Measurements from ENCODE around the gene ZSCAN10. TPM values are rescaled to one million over a fixed set of nuclear protein-coding genes. Genes with fewer than 3 reads are reported as not detected.

The ZSCAN10 gene
- total and polyA plus RNA-seq, 2 of the 13 experiments (the other 11 are each of a cell fraction or from before 2014, with no cell fraction given), result not detected

DNA sequence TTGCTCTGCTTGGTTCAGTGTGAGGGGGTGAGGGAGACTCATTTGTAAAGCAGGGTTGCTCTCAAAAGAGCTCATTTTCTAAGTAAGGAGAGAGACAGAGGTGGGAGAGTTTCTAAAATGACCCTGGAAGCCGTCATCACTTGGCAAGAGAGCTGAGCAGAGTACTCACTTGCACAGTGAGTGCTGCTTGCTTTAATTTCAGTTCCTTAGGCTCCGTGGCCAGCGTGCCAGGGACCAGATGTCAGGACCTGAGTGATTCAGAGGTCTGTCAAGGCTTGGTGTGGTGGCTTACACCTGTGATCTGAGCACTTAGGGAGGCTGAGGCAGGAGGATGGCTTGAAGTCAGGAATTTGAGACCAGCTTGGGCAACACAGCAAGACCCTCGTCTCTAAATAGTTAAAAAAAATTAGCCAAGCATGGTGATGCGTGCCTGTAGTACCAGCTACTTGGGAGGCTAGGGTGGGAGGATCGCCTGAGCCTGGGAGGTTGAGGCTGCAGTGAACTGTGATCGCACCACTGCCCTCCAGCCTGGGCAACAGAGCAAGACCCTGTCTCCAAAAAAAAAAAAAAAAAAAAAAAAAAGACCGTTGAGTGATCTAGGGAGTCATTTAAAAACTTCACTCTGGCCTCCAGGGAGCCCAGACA, 24.0 kb upstream of the ZSCAN10 start:
- H3K9ac ChIP-seq (ENCODE audit: insufficient read depth, low read depth, low read length), result no peak overlapping the region
- H3K36me3 ChIP-seq (replicated peaks in 1 of 2; ENCODE audit: control insufficient read depth in 1 of 2, insufficient read depth in 2 of 2, low read length in 2 of 2), result peaks cover 0 to 3% of the 10 kb centered on the region in 2 experiments; a peak in 1 of 5 replicates
- H3K4me1 ChIP-seq (ENCODE audit: insufficient read depth, low read length), result peaks cover 25% of the 10 kb centered on the region
- no peaks in the 10 kb centered on the region for H4K20me1 ChIP-seq (ENCODE audit: insufficient read depth, low read length)
- no peak for FAIRE-seq
- no peaks in the 10 kb centered on the region; a peak in 1 of 5 replicates for H3K27me3 ChIP-seq (ENCODE audit: control insufficient read depth in 1 of 2, insufficient read depth in 2 of 2, low read length in 2 of 2)
- H3K79me2 ChIP-seq (ENCODE audit: insufficient read depth, low read length), result no peaks in the 10 kb centered on the region
- WGBS (ENCODE audit: low lambda C conversion rate), result 56% methylated on average over 8 of the region's 8 CpGs
- ATAC-seq, result no peak
- in situ Hi-C loops (cut with HindIII; ENCODE audit: extremely low pct_ligation_motif_present, low pct_unique_long_range_greater_than_20kb), result no loop called here
- H3K4me3 ChIP-seq (replicated peaks in 1 of 3; ENCODE audit: insufficient read depth in 1 of 3, low read depth in 2 of 3, low read length in 3 of 3), result peak overlapping the region in 1 of 3 experiments; percentile 81; a peak in 1 of 6 replicates
- no peak overlapping the region for H3K27ac ChIP-seq (ENCODE audit: extremely low read length, insufficient read depth, low read length)
- ChIA-PET POLR2A (interaction anchor here (2.4 kb wide), 1 partner anchor 12 kb away, joined by 10 read pairs; the partner anchor contains the start of gene ZNF213), CTCF (ENCODE audit: low intra/inter-chr PET ratio, low total read pairs) (no interaction called here)
- H2AFZ ChIP-seq (ENCODE audit: low read length), result no peak overlapping the region
- no TSS peak for BruUV-seq (replicated peaks)
- no peak for DNase-seq (ENCODE audit: low spot score)
- no peaks in the 10 kb centered on the region for H3K9me3 ChIP-seq (ENCODE audit: low read length)
- H3K4me2 ChIP-seq (ENCODE audit: low read depth, low read length), result peak overlapping the region; percentile 96
- intact Hi-C loops (cut with micrococcal nuclease; ENCODE audit: unreplicated experiment), result no loop called here
- no peak for TF ChIP-seq ZZZ3 (CRISPR knock-in tag; IDR thresholded peaks at IDR 0.05; ENCODE audit: borderline replicate concordance)
- TF ChIP-seq, protein P1, sequence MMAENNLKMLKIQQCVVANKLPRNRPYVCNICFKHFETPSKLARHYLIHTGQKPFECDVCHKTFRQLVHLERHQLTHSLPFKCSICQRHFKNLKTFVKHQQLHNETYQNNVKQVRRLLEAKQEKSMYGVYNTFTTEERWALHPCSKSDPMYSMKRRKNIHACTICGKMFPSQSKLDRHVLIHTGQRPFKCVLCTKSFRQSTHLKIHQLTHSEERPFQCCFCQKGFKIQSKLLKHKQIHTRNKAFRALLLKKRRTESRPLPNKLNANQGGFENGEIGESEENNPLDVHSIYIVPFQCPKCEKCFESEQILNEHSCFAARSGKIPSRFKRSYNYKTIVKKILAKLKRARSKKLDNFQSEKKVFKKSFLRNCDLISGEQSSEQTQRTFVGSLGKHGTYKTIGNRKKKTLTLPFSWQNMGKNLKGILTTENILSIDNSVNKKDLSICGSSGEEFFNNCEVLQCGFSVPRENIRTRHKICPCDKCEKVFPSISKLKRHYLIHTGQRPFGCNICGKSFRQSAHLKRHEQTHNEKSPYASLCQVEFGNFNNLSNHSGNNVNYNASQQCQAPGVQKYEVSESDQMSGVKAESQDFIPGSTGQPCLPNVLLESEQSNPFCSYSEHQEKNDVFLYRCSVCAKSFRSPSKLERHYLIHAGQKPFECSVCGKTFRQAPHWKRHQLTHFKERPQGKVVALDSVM (CRISPR knock-in tag; IDR thresholded peaks at IDR 0.05), result 0 out of 2 replicates have a peak, but pooled peaks have one; percentile 9
- TF ChIP-seq, protein P2, sequence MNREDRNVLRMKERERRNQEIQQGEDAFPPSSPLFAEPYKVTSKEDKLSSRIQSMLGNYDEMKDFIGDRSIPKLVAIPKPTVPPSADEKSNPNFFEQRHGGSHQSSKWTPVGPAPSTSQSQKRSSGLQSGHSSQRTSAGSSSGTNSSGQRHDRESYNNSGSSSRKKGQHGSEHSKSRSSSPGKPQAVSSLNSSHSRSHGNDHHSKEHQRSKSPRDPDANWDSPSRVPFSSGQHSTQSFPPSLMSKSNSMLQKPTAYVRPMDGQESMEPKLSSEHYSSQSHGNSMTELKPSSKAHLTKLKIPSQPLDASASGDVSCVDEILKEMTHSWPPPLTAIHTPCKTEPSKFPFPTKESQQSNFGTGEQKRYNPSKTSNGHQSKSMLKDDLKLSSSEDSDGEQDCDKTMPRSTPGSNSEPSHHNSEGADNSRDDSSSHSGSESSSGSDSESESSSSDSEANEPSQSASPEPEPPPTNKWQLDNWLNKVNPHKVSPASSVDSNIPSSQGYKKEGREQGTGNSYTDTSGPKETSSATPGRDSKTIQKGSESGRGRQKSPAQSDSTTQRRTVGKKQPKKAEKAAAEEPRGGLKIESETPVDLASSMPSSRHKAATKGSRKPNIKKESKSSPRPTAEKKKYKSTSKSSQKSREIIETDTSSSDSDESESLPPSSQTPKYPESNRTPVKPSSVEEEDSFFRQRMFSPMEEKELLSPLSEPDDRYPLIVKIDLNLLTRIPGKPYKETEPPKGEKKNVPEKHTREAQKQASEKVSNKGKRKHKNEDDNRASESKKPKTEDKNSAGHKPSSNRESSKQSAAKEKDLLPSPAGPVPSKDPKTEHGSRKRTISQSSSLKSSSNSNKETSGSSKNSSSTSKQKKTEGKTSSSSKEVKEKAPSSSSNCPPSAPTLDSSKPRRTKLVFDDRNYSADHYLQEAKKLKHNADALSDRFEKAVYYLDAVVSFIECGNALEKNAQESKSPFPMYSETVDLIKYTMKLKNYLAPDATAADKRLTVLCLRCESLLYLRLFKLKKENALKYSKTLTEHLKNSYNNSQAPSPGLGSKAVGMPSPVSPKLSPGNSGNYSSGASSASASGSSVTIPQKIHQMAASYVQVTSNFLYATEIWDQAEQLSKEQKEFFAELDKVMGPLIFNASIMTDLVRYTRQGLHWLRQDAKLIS (CRISPR knock-in tag; IDR thresholded peaks at IDR 0.05), result no peak
- TF ChIP-seq, protein P3, sequence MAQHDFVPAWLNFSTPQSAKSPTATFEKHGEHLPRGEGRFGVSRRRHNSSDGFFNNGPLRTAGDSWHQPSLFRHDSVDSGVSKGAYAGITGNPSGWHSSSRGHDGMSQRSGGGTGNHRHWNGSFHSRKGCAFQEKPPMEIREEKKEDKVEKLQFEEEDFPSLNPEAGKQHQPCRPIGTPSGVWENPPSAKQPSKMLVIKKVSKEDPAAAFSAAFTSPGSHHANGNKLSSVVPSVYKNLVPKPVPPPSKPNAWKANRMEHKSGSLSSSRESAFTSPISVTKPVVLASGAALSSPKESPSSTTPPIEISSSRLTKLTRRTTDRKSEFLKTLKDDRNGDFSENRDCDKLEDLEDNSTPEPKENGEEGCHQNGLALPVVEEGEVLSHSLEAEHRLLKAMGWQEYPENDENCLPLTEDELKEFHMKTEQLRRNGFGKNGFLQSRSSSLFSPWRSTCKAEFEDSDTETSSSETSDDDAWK (CRISPR knock-in tag; IDR thresholded peaks at IDR 0.05), result no peak
- no peak for TF ChIP-seq IRX3 (CRISPR knock-in tag; IDR thresholded peaks at IDR 0.05; ENCODE audit: borderline replicate concordance, low read depth)
- TF ChIP-seq ELF3 (CRISPR knock-in tag; IDR thresholded peaks at IDR 0.05), result no peak
- TF ChIP-seq KDM5B (CRISPR knock-in tag; IDR thresholded peaks at IDR 0.05; ENCODE audit: borderline replicate concordance), result no peak
- TF ChIP-seq ZNF121 (CRISPR knock-in tag; IDR thresholded peaks at IDR 0.05), result peak; percentile 85
- TF ChIP-seq NONO (IDR thresholded peaks at IDR 0.05), result no peak
- no peak for TF ChIP-seq NONO (CRISPR knock-in tag; conservative IDR thresholded peaks at IDR 0.05)
- TF ChIP-seq NR2F1 (CRISPR knock-in tag; IDR thresholded peaks at IDR 0.05), result no peak
- no peak for TF ChIP-seq PCBP1 (IDR thresholded peaks at IDR 0.05; ENCODE audit: borderline replicate concordance, low read depth, low read length)
- TF ChIP-seq RFX1 (IDR thresholded peaks at IDR 0.05), result no peak
